NCI-H345 treated with DMSO at 0.1 percent for 48 hours (cell line): ENCODE data around the gene NELFA.

Experiments
- DNase-seq: peaks from one replicate; lab custom pipeline; 2025; ENCODE audit not compliant: unreplicated experiment; lab: John Stamatoyannopoulos, UW

Gene NELFA

DNA sequence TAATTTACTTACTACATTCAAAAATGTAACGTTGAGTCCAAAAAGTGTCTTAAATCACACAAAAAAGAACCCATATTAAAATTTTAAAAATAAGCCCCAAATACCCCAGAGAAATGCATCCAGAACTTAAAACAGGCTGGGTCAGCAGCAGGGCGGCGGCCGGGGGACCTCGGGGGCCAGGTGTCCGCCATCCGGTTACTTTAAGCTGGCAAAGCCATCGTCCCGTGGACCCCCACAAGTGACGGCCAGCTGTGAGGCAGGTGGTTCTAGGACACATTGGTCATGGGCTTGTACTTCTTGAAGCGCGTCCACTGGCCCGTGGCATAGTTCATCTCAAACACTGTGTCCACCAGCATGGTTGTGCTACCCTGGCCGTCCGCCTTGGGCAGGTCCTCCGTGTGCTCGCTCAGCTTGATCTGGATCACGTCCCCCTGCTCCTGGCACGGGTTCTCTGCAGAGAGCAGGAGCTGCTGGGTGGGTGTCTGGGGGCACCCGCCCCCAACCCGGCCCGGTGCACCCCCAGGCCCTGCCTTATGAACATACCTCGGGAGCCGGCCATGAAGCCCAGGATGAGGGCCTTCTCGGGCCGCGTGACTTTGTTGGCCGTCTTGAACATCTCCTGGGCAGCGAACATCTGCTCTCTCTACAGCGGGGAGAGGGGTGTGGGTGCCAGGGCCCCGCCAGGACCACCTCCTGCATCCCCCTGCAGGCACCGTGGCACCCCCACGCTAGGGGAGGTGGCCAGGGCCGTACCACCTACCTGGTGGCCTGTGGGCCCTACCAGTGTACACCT, 25.5 kb downstream of the NELFA start:
- DNase-seq = no peak

DNA sequence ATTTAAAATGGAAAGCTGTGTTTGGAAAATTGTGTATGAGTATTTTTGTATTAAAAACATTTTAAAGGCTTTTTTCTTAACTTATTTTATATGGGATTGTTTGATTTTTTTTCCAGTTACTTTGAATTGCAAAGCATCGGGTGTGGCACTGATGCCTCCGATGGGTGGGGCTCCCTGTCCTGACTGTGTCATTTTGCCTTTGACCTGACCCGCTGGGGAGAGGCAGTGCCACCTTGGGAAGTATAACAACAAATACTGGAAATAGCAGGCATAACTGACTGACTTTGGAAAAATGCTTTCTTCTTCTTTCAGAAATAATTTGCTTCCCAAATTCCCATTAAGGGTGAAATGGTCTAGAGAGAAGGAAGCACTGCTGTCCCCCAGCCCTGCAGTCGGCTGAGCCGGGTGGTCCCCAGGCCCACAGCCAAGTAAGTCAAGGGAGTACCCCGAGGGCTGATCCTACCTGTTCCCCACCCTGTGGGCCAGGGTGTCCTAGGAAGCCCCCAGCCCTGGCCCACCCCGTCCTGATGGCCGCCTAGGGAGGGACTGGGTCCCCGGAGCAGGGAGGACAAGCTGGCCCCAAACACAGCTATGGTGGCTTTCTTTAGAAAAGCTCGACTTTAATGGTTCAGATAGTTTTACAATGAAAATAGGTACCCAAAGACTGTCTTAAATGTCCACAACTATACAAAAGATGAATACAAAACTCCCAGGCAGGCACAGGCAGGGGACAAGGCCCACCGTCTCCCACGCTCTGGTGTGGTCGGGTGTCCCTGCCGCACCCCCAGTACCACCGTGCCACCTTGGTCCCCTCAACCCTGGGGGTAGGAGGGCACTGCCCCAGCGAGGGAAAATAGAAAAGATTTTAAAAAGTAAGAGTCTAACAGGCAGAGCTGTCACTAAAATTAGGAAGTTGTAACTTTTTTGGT, 26.4 kb downstream of the NELFA start:
- DNase-seq = no peak

DNA sequence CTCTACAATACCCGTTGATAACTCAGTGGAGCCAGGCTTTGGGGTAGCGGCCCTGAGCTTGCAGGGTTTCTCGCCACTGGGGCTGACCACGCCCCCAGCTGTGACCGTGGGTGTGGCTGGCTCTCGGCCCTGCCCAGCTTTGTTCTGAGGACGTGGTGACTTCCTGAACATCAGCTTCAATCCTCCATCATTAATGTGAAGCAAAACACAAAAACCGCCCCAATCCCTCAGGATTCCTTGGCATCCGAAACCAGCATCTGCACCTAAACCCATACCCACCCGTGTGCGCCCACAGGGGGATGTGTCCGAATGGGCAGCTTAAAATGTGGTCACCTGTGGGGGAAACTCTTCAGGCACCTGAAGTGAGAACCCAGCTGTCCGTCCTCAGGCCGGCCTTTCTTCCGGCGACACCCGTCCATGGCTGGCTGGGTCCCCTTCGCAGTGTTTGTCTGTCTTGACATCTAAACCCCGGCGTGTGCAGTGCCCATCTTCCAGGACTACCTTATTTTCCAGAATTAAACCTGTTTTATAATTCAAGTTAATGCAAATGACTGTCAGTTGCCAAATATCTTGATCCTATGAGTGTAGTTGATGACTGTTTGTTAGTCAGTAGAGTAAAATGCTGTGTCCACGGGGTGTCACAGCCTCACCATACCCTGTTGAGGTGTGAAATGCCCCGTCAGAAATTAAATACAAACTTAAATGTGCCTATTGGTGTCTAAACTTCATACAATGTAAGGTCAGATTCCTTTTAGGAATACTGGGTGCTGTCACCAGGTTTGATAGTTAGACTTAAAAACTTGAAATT, 27.3 kb downstream of the NELFA start:
- DNase-seq = no peak

DNA sequence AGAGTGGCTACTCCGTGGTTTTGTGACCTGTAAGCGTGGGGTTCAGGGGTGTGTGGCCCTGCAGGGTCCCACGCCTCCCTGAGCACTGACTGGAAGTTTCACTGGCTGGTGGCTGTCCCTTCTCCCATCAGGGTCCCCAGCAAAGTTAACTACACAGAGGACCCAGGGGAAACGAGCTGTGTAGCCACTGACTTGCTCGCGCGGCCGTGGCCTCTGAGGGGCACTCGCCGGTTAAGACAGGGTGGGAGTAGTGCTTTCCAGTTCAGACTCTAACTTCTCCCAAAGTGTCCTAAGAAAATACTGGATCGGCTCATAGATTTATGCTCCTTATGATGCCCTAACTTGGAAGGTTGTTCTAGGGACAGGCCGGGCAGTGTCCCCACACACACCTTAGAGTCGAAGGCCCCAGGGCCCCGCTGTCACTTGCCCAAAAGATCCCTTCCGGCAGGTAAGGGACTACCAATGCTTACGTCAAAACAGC, 28.2 kb downstream of the NELFA start:
- no peak for DNase-seq

DNA sequence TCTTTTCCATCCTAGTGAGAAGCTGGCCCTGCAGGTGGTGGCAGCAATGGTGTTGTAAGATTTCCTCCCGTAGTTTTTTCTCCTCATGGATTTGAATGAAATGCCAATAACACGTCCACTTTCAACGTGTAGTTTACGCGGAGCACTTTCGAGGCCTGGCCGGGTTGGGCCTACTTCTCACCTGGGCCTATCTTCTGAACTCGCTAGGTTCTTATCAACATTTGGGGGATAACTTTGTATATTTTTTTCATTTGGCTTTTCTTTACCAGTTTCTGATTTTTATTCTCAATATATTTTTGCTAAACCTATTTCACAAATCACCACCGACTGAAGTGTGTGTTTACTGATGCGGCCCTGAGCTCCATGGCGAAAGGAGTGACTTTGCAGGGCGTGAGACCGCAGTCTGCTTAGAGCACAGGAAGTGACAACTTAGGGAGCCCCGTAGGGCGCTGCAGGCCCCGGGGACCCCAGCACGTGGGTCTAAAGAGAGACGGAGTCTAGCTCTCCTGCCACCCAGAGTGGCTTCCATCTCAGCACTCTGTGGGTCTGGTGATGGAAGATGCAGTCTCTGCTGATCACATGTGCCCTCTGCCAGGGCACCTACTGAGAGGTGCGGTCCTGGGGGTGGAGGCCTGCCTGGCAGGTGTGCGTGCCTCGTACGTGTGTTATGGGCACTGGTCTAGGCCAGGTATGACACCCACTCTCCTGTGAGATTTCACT, 29.1 kb downstream of the NELFA start:
- no peak for DNase-seq

DNA sequence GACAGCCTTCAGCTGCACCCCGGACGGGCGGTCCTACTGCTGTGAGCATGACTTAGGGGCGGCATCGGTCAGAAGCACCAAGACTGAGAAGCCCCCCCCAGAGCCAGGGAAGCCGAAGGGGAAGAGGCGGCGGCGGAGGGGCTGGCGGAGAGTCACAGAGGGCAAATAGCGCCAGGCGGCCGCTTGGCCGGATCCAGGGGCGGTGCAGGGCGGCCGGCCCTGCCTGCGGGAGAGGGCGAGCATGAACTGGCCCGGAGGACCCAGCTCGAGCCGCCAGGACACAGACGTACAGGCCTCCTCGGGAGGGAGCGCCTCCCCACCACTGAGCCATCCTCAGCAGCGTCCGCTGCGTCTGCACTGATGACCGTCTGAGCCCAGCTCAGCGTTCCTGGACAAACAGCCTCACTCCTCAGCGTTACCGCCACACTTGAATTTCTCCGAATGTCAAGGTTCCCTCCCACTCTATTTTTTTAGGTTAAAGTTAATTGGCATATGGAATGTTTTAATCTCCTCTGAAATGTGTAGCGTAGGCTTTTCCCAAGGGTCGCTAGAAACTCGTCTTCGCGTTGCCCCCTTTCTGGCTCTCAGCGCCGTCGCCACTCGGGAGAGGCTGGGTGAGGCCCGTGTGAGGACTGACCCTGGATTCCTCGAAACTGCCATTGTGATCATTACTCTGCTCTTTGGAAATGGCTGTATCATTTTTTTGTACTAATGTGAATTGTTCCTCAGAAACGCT, 29.9 kb downstream of the NELFA start:
- no peak for DNase-seq

DNA sequence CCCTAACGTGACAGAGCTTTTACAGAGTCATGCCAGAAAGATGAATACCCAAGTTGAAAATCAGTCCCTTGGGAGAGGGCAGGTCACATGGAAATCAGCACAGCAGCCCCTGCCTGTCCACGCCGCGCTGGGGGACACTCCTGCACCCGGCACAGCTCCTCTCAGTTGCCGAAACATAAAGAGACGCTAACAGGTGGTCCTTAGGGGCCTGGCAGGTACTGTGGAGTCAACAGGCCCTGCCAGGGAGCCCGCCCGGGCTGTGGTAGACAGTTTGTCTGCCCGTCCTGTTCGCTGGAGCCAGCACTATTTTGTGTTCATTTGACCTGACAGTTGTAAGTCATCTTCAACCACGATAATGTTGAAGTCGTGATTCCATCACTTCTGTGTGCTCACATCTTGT, 30.5 kb downstream of the NELFA start:
- no peak for DNase-seq

DNA sequence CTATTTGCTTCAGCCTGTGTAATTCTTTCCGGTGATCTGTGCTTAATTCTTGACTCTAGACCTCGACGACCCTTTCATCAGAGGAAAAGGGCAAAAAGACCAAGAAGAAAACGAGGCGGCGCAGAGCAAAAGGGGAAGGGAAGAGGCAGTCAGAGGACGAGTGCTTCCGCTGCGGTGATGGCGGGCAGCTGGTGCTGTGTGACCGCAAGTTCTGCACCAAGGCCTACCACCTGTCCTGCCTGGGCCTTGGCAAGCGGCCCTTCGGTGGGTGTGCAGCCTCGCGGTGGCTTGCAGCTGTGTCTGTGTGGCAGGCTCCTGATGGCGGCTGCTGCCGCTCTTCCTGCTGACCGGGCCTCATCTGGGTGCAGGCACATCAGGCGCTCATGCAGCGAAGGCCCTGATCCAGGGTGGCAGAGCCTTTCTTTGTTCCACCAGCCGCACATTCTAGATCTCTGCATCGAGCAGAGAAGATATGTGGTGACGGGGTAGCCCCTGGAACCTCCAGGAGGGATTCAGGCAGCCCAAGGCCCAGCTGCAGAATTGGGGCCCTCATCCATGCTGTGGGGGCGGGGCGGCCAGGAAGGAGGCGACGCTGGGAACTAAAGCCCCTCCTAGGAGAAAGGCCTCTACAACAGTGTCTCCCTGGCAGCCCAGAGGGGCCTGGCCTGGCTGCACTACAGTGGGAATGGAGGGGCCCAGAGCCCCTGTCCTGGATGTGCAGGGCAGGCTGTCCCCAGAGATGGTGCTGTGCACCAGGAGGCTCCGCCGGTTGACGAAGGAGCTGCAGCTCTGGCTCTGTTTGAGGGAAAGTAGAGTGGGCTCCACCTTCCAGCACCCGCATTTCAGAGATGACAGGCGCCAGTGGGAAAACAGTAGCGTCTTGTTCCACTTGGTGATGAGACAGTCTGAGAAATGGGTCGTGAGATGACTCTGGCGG, 32.1 kb downstream of the NELFA start:
- no peak for DNase-seq

DNA sequence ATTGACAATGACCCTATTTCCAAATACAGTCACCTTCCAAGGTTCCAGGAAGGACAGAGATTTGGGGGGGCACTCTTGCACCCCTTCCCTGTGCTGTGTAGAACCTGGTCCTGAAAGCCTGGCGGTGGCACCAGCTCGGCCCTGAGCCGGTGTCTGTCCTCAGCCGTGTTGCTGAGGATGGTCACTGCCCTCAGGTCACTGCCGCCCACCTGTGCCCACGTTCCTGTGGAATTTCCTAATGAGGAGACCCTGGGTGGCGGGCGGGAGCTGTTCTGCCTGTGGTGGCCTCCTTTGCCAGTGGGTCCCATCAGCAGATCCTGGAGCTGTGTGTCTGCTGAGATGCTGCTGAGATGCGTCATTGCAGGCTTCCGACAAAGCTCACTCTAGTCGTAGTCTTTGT, 32.9 kb downstream of the NELFA start:
- DNase-seq = no peak

DNA sequence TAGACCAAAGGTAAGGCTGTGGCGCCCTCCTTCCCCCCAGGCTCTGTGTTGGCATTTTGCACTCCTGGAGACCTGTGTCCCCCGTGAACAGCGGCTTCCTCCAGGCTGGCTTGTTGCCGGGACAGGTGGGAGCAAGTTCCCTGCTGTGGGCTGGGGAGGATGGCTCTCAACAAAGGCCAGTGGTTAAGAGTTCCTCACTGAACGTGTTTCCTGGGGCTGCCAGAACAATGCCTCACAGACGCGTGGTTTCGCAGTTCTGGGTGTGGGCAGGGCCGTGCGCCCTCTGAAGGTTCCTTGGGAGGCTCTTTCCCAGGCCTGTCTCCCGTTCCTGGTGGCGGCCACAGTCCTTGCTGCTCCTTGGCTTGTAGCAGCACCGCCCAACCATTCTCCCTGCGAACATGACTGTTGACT, 33.4 kb downstream of the NELFA start:
- no peak for DNase-seq

DNA sequence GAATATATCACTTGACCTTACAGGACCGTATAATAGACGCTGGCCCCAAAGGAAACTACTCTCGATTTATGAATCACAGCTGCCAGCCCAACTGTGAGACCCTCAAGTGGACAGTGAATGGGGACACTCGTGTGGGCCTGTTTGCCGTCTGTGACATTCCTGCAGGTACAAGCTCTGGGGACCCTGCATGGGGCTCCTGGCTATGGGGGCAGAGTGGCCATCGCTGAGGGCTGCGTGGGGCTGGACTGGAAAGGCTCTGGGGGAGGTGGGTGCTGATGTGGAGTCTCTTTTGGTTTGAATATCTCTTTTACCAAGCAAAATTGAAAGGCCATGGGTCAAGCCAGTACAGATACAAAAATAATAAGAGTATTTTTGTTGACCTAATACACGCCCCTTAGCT, 33.9 kb downstream of the NELFA start:
- no peak for DNase-seq

DNA sequence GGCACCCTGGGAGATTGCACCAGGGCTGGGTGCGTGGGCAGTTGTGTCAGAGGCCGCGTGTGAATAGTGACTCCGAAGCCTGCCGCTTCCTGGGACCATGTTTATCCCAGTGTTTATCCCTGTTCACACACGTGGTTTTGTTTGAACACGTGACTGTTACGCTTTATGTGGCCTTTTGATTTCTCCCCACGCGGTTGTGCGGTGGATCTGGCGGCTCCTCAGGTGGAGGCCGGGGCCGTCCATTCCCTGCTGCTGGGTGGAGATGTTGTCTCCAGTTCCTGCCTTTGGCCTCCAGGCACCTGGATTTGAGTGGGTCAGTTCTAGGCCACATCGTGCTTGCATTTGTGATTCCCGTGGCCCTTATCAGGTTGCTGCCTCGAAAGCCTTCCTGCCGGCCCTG, 35.1 kb downstream of the NELFA start:
- DNase-seq = no peak

DNA sequence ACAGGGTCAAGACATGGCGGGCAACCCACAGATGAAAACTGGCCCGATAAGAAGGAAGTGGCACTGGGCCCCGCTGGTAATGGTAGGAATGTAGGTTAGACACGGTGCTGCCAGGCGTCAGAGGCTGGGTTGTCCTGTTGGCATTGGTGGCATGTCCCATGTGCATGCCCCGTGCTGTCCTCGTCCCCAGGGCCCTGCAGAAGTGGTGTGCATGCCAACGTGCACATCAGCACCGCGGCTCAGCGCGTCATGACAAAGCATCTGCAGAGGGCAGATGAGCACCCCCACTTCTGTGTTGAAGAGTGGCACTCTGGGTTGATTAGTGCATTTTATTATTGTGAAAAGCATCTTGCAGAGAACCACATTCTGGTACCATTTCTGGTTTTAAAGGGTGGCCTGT, 35.6 kb downstream of the NELFA start:
- no peak for DNase-seq

DNA sequence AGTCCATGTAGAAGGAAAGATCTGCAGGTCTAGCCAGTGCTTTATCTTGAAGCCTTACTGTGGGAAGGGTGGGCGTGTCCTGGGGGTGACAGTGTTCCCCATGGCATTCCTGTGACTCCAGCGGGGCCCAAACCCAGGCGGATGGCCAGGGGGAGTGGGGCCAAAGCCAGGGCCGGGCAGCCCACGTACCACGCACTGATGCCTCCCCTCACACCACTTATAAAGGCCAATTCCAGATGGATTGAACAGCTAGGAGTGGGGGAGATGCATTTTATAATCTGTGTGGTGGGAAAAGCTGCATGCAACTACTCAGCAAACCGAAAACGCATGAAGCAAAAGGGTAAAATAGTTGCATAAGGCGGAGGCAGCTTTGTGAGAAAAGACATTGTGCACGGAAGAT, 36.4 kb downstream of the NELFA start:
- no peak for DNase-seq

DNA sequence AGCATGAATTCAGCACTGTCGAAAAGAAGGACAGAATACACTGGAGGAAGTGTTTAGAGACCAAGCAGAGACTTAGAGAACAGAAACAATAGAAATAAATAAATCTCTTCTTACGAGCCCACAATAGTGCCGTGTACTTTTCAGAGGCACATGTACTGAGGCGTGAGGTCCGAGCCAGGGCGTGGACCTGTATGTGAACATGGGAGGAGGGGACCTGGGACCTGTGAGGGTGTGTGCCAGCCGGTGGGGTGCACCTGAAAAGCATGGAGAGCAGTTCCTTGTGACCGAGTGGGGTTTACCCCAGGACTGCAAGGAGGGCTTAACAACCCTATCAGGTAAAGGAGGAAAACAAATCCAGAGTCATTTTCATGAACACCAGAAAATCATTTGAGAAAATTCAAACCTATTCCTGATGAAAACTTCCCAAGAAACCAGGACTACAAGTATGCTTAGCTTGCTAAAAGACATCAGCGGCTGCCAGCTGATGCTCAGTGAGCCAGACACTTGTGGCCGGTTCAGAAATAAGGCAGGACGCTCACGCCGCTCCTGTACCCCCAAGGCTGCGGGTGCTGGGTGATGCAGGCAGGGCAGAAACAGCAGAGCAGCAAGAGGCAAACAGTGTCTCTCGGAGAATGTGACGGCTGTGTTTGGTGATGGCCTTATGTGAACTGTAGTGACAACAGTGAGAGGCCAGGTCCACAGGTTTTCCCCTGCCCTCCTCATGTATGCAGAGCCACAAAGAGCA, 37.1 kb downstream of the NELFA start:
- DNase-seq = no peak

DNA sequence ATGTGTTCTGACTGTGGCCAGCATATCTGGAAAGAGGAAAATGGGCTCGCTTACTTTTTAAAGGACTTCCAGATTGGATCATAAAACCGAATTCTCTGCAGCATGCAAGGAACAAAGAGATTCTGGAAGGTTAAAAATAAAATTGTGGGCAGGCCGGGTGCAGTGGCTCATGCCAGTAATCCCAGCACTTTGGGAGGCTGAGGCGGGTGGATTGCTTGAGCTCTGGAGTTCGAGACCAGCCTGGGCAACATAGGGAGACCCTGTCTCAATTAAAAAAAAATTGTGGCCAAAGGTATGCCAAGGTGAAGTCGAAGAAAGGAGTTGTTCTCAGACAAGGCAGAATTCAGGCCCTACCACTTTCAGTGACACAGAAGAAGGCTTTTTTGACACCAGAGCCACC, 37.8 kb downstream of the NELFA start:
- DNase-seq = no peak

DNA sequence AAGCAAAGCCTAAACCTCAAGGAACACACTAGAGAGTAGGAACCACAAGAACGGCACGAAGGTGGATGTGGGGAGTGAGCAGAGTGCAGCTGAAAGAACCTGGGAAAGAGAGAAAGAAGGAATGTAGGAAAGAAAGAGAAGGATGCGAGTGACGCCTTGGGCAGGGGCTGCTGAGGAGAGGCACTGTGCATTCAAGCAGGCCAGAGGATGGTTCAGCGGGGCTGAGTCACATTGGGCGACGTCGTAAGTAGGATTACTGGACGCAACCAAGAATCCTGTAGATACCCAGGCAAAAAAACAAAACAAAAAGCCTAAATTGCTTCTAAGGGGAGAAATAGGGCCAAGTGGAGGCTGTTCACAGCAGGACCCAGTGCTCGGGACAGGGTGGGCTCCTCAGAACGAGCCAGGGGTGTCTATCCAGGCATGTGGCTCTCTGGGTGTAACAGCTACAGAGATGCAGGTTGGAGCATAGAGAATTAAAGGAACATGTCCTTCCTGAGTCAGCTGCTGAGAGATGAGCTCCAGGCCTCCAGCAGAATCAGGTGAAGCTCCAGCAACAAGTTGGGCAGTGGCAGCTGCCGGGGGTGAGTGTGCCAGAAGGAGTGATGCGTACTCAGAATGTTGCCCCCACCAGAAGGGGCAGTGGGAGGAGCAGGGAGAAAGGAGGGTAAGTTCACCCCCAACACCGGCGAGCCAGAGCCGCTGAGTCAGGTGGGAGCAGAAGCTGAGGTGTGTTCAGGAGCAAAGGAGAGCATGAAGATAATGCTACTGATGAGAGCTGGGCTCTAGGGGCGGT, 38.6 kb downstream of the NELFA start:
- no peak for DNase-seq
